HG03520 (cell line): ENCODE results near the gene UBR4.

Experiments
- ATAC-seq: cut with Tn5 transposase; IDR thresholded peaks from one replicate; pipeline ENCODE4 v1.9.1; 2021; ENCODE audit warnings: mild to moderate bottlenecking, moderate library complexity; ENCODE audit not compliant: unreplicated experiment

UBR4 gene

DNA sequence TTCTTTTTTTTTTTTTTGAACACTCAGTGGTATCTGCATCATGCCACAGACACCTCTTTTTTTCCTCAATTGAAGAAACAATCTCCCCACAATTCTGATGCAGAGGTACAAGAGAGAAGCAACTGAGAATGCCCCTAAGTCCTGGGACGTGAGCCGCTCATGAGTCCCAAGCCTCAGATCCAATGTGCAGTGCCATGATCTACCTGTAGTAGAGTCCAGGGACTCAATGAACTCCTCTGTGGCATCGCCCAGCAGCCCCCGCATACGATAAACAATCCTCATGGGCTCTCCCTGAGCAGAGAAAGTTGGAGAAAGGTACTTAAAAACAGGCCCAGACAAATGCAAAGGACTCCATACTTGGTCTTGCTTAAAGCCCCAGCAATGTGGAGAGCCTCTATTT lies 113.1 kb downstream of the UBR4 start:
- no peak for ATAC-seq

DNA sequence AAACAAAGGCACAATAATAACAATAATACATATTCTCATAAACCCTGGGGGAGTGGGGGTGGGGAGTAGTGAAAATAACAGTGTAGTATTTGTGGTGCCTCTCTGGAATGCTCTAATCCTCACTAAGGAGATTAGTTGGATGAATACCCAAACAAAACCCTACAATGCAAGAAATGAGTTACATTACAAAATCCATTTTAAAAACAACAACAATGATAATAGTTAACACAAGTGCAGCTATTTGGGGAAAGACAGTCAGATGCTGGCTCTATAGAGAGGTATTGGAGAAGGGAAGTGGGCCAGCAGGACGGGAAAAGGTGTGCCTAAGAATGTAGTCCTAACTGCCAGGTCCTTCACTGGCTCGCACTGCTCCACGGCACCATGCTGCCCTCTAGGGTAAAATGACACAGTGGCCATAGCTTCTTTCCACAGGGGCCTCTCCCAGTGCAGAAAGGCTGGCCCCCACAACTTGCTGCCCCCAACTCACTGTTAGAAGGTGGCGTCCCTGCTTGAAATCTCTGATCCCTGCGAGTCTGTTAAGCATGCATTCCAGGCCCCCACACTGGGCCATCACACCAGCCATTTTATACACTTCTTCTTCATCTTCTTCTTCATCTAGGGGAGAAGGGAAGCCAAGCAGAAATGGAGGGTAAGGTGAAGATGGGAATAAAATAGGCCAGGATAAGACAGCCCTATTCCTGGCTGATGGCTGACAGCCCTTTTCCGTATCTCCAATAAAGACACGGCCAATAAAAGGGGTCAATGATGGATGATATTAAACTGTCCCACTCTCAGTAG lies 113.8 kb downstream of the UBR4 start:
- ATAC-seq, result no peak

DNA sequence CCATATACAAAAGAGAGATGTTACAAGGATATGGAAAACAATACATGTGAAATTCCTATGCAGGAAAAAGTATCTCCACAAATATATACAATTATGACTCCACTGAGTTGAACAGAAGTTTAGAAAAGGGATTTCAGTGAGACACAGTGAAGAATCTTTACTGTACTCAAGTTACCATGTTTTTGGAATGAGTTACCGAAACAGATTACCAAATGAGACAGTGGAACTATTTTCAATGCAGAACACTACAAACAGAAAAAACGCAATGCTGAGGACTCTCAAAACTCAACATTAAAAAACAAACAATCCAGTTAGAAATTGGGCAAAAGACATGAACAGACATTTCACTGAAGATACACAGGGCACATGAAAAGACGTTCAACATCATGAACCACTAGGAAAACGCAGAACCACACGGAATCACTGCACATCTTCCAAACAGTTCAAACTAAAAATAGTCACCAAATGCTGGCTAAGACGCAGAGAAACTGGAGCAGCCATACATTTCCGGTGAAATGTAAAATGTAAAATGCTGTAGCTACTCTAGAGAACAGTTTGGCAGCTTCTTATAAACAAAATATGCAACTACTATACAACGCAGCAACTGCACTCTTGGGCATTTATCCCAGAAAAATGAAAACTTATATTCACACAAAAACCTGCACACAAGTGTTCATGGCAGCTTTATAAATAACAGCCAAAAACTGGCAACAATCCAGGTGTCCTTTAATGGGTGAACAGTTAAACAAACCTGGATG lies 118.7 kb downstream of the UBR4 start:
- ATAC-seq, result no peak

DNA sequence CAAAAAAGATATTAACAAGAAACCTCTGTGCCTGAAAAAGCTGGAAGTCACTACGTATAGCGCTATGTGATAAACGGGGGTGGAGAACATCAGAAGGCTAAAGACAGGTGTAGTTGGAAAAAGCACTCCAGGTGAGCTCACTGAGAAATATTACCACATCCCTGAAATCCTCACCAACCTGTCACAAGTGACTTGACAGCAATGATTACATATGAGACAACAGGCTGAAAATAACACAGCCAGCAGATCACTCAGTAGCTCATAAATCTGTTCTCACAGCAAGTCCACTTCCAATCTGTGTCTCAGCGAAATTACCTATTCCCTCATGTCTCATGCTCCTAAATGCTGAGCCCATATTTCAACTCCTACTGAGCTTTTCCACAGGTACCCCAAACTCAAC lies 120.5 kb downstream of the UBR4 start:
- no peak for ATAC-seq

DNA sequence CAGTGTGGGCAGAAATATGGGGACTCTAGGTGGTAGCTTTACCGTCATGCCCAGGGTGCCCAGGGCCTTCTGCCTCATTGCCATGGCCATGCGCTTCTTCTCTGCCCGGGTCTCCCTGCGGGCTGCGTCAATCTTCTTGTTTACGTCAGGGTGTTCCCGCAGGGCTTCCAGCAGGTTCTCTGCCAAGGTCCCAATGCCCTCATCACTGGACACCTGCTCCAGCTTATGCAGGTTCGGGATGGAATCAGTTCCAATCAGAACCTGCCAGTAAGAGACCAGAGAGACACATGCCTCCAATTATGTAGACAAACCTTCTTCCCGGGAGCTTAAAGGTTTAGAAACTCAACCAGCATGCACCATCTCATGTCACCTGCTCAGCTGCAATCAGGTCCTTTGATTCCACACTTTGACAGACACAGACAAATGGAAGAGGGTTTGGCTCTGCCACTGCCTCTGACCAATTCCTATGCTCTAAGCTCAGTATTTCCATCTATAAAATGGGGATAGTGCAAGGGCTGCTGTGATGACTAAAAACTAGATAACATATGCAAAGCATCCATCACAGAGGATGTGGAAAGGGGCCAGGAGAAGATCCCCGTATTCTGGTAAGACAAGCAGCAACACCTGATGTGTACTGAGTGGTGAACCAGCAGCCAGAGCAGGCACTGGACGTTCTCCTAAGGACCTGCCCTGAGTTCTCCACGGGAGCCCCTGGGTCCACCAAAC lies 121.2 kb downstream of the UBR4 start:
- ATAC-seq, result no peak

DNA sequence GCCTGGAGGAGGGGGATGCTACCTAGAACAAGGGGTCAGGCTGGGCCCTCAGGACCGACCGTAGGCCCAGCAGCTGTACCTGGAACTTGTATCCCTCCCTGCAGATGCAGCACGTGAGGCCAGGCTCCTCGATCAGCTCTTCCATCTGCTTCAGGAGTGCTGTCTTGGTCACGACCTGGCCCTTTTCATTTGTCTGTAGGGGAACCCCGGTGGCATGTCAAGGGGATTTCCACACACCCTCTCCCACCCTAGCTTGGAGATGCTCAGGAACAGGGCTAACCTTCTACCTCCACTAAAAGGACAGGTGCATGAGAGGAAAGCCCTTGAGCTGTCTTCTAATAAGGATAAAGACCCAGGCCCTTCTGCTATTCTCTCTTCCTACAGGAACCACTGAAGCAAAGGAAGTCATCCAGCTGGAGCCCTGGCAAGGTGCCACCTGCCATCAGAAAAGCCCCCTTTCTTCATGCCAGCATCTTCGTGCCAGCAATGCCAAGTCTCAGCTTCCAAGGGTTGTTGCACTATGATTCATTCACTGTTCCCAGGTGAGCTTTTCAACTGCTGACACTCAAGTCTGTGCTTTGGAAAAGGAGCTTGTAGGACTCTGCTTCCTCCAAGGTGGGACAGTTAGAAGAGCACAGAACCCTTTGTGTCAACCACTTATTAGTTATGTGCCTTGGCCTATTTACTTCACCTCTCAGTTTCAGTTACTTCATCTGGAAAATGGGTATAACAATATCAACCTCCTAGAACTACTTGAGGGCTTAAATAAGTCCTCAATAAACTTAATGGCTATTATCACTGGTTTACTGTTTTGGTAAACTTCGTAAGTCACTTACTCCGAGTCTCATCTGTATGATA lies 122.1 kb downstream of the UBR4 start:
- ATAC-seq, result no peak

DNA sequence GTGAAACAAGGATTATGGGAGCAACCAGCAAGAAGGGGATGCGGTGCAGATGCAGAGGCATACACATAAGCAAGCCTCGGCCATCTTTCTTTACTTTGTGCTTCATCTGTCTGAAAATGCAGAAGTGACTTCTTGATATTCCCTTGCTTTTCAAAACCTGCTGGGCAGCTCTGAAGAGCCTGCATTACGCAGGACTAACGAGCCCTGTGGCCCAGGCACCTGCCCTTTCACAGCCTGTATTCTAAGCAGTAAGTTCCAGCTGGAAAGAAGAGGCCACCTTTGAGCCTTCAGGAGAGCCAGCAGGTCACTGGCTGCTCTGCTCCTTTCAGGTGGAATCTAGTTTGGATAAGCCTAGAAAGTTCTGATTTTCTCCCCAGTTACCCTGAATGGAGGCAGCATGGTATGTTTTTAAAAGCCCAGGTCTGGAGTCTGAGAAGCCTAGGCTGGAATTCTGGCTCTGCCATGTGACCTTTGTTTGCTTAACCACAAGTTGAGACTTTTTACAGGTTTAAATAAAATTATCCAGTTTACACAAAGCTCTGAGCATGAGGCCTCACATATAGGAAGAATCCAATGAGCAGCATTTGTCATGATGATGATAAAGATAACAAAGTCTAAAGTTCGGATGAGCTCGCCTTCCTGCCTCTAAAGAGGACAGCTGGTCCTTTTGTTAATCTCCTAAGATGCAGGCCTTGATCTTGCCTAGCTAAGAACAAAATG lies 122.9 kb downstream of the UBR4 start:
- no peak for ATAC-seq

DNA sequence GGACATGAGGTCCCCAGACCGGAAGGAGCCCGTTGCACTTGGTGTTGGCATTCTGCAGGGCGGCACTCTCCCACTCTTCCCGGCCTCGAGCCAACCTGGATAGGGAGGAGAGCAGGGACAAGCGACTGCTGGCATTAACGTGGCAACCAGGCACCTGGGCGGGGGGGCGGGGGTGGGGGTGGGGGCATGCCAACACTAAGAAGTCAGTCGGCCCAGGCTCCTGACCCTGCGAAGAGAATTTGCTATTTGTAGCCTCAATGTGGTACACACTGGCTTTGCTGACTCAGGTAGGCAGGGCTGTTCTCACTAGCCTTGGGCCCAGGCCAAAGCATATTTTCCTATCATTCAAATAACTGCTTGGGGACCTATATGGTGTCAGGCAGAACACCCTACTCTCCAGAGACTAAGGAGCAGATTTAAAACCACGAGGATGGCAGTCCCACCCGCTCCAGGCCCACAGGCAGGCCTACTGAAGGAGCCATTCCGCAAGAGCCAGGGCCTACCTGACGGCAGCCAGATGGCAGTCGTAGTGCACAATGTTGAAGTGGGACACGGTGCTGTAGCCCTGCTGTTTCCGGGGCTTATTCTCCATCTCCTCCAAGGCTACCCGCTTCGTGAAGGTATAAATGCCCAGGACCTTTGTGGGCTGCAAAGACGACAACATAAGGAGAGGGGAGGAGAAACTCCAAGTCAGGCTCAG lies 123.7 kb downstream of the UBR4 start:
- ATAC-seq, result no peak

DNA sequence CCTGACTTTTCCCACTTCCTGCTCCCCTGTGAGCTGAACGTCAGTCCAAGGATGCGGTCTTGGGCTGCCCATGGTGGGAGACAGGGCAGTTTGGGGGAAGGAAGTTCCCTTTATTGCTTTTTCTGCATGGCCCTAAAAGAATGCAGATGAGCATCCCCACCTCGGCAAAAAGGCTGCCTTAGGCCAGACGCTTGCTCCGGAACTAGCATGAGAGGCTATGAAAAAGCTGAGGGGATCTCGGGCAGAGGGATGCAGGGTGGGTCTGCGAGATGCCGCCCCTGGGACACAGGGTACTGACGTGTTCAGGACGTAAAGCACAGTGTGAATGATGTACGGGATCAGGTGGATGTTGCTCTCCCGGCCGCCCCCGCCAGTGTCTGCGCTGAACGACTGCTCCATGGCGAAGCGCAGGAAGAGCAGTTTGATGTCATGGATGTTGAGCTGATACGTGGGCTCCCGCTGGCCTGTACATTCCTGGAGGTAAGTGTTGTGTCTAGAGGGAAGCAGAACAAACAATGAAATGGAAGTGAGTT lies 125.8 kb downstream of the UBR4 start:
- ATAC-seq, result no peak

DNA sequence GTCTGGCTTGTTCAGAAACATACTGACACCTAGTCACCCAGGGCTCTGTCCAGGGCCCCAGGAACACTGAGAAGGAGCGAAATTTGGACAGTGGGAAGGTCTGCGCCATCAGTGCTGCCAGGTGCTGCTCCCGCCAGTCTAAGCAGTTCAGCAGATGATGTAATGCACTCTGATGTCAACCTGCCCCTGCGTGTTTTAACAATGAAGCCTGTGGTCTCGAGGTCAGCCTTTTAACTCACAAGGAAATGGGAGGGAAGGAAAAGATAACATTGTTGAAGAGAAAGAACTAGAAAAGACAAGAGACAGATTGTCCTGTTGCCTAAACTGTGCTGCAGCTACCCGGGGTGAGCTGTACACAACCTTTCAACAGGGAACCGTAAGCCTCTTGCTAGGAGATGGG lies 127.0 kb downstream of the UBR4 start:
- no peak for ATAC-seq

DNA sequence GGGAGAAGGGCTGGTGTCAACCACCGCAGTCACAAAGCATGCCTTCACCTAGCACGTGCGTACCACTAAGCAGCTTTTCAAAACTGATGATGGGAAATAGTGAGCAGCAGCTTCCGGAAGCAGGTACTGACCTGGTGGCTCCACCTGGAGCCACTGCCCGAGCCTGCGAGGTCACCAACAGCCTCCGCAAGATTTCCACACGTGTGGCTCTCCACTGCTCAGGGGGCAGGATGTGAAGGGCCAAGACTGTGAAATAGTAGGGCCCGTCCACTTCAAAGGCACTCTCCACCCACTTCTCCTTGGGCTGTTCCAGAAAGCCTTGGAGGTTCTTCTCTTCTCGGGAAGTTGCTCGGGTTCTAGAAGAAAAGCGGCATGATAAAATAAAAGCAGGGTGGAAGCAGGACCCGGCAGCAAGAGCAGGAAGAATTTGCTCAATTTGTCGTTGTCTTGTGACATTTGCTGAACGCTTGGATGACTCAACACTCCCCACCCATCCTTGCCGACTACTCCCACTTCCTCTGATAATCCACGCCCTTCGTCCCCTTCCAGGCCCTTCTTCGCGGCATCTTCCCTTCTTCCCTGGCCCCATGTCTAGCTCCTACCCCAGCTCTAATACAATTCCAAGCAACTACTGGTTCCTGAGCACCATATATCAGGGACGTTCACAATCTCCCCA lies 128.7 kb downstream of the UBR4 start:
- no peak for ATAC-seq

DNA sequence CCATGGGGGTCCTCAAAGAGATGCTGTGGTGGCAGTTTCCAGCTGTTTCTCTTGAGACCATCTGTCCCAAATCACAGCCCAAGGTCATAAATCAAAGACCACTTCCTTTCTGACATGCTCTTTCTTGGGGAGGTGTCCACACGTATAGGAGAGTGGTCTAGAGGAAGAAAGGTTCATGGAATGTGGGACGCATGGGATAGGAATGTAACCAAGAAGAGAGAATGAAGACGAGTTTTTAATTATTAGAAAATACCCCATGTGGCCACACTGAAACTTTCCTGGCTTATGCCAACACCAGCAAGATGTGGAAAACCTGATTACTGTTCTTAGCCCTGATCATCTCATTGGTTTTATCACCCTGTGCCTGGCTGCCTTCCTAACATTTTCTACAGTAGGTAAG lies 129.3 kb downstream of the UBR4 start:
- ATAC-seq, result no peak

DNA sequence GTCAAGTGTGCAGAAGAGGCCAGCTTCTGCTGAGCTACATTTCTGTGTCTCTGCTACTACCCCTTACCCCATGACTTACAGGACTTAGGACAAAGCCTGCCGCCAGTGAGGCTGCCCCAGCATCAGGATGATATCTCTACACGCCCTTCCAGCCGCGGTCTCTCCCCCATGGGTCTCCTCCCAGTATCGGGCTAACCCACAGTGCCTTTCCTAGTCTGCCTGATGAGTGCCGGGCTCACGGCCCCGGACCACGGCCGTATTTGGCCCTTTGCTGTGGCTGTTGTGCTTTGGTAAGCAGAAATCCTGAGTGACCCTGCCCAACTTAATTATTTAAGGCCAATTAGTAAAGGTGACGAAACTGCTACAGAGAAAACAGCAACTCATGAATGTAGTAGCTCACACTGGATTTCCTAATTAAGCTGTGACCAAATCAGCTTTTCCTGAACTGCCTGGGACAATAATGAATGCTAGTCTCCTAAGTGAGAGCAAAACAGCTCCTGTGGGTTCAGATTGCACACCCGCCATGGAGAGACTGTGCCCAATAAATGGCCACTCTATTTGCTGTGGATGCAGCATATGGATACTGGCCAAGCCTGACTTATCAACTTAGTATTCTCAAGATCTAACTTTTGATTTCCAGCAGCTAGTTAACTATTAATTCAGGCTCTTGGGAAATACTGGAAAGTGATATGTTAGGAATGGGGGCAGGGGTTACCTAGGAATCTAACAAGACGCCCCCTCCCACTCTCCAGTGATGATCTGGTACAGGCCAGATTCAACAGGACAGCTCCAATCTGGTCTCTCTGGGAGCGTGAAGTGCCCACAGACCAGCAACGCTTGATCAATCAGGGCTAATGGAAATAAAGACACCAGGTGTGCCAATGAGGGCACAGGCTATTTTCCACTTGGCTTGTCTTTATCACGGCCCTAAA lies 130.3 kb downstream of the UBR4 start:
- no peak for ATAC-seq

DNA sequence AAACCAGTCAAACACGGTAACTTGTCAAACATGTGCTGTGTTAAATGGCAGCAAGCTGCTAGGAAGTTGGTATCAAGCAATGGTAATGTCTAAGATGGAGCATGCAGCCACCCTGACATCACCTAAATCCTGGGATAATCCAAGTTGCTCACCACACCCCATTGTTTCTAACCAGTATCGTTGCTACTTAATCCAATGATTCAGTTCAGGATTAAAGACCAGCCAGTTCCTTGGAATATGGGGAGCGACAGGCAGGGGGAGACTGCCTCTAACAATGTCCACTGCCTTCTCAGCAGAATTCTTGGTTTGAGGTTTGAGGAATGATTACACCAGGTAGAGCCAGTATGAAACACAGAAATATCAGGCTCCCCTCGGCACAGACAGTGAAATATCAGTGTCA lies 131.5 kb downstream of the UBR4 start:
- no peak for ATAC-seq

DNA sequence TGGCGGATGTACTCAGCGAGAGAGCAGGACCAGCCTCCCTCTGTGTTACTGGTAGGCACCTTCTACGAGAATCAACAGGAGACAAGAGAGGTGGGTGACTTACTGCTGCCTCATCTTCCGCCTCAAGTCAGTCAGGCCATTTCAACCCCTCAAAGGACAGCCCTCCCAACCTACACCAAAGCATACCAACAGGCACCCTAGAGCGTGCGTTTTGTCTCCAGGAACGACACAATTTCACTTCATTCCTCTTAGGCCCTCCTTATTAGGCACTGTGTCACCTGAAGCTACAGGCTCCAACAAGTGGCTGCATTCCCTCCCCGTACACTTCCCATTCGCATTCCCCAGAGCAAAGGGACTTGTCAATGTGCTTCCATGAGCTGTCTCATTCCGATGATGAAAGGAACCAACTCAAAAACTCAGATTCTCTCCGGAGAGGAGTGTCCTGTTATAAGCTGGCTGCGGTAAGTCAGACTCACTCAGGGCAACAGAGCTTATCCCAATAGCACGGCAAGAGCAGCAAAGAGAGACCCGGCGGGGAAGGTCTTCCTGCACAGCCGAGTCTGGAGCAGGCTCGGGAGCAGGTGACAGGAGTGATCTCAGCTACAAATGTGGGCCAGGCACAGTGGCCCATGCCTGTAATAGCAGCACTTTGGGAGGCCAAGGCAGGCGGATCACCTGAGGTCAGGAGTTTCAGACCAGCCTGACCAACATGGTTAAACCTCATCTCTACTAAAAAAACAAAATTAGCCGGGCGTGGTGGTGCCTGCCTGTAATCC lies 133.0 kb downstream of the UBR4 start:
- no peak for ATAC-seq

DNA sequence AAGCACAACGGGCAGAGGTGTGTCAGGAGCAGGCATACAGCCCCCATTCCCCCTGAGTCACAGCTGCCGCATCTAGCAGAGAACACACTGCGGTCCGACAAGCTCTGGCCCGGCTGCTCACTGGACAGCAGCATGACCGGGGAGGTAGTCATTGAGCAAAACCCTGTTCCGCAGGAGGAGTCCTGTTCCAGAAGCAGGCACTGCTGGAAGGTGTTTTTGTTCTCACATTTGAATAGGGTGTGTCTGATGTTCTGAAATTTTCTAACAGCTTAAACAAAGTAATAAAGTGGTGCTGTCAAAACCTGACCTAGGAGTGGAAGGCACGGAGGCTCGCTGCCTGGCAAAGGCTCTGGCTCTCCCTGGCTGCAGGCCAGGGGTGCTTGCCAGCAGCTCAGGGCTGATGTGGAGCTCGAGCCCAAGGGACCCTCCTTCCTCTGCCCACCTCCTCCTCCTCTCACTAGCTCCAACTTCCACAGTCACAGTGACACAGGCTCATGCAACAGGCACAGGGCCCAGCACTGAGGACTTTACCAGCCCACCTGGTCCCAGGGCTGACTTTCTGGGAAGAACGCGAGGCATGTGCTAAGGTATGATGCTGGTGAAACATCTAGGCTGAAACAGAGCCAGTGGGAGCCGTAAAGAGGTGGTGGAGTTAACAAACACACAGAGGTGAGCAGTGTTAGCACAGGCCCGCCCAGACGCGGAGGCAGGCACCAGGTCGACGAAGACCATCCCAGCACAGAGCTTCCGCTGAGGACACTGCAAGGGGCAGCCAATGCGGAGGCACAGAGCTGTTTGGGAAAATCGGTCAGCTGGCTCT lies 135.0 kb downstream of the UBR4 start:
- ATAC-seq, result no peak
